Thyroid gland (tissue), 4 donors: ENCODE data around the gene POT1.

Experiments
- CTCF ChIP-seq, 6 experiments: fragments of 200-600 bp in 3 of 6; fragments of 450-650 bp in 3 of 6; sonication (generic) in 3 of 6; IDR thresholded peaks; one replicate each; pipeline ENCODE4 v1.5.1; 2016 to 2019; ENCODE audit warnings: antibody characterized with exemption in 6 of 6, mild to moderate bottlenecking in 2 of 6, inconsistent platforms in 1 of 6, moderate library complexity in 1 of 6
- POLR2A ChIP-seq, 2 donors: fragments of 450-650 bp; IDR thresholded peaks; one replicate each; pipeline ENCODE4 v1.6.1; 2017; ENCODE audit warnings: antibody characterized with exemption in 2 of 2, mild to moderate bottlenecking in 2 of 2, moderate library complexity in 1 of 2

GRCh38 chr7:124792002-124792401, 137.6 kb downstream of the POT1 start:
- TF ChIP-seq CTCF (IDR thresholded peaks at IDR 0.05) (no peak), POLR2A (IDR thresholded peaks at IDR 0.05) (no peak)
